Measurements from ENCODE around the gene MYO7A. TPM values are rescaled to one million over a fixed set of nuclear protein-coding genes. Genes with fewer than 3 reads are reported as not detected.
A peak's percentile ranks its signal among the peaks of the same experiment; 100 is the strongest.

MYO7A gene
- total and polyA plus RNA-seq, 2 of the 8 experiments (the other 6 are each of a cell fraction or from before 2014, with no cell fraction given) = 1.5 to 1.9 TPM

DNA sequence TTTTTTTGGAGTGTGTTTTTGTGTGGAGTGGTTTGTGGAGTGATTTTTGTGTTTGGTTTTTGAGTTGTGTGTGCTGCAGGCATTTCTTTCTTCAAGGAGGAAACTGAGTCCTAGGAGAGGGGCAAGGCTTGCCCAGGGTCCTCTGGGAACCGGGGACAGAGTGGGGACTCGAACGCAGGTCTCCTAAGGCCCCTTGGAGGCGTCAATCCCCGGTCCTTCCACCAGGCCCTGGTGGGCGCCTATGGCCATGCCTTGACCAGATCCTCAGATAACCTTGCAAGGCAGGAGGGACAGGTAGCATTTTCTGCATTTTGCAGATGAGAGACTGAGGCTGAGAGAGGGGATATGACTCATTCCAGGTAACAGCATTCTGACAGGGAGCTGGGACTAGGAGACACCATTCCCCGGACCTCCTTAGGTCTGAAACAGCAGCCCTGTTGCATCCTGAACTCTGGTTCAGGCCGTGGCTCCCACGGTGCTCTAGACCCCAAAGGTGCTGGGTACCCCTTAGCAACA lies 39.1 kb downstream of the MYO7A start:
- no peaks in the 10 kb centered on the region for H3K36me3 ChIP-seq (ENCODE audit: control insufficient read depth in 2 of 4, insufficient read depth in 4 of 4, low read length in 3 of 4)
- no peaks in the 10 kb centered on the region for H3K79me1 ChIP-seq (ENCODE audit: low read depth, low read length)
- 0 out of 2 replicates have a peak overlapping the region, but pooled peaks have one; percentile 3 for H4K8ac ChIP-seq (ENCODE audit: extremely low read depth, insufficient read depth, low read length)
- H2BK15ac ChIP-seq (ENCODE audit: low read length) = no peak overlapping the region
- no peak overlapping the region for H3K23ac ChIP-seq (ENCODE audit: insufficient read length)
- no peak overlapping the region for H2BK12ac ChIP-seq (ENCODE audit: low read depth, low read length)
- 91% methylated on average over 9 of the region's 9 CpGs; no CpG with 5 or more reads in 1 of the 2 experiments for WGBS, 2 experiments (ENCODE audit: extremely low coverage in 1 of 2, insufficient coverage in 1 of 2, insufficient read length in 1 of 2, insufficient replicate concordance in 2 of 2, low coverage in 1 of 2, low lambda C conversion rate in 2 of 2, missing lambda C conversion rate in 1 of 2)
- peaks cover 8 to 21% (median 16%) of the 10 kb centered on the region in 4 experiments for H3K4me1 ChIP-seq (replicated peaks in 1 of 4; ENCODE audit: control insufficient read depth in 3 of 4, insufficient read depth in 4 of 4, low read length in 3 of 4)
- no peak for FAIRE-seq
- no peaks in the 10 kb centered on the region for H4K20me1 ChIP-seq (replicated peaks in 1 of 2; ENCODE audit: control insufficient read depth in 1 of 2, insufficient read depth in 2 of 2, low read length in 2 of 2)
- no peak overlapping the region for H2AFZ ChIP-seq (ENCODE audit: low read length)
- ChIA-PET POLR2A (ENCODE audit: partially characterized antibody) (interaction anchor here (1.1 kb wide), 1 partner anchor 8 kb away, joined by 3 read pairs; no protein-coding TSS in a partner anchor), CTCF (ENCODE audit: partially characterized antibody) (interaction anchor here (0.5 to 14.5 kb wide), 10 partner anchors 7 to 559 kb away, joined by 3 to 178 read pairs (median 6); partner anchors contain the start of gene MYO7A)
- H3K9ac ChIP-seq (replicated peaks in 1 of 4; ENCODE audit: extremely low read depth in 1 of 4, low read depth in 3 of 4, low read length in 3 of 4) = no peak overlapping the region
- no peak overlapping the region for H2BK5ac ChIP-seq (ENCODE audit: low read depth, low read length)
- no peak overlapping the region for H3K4me3 ChIP-seq (ENCODE audit: extremely low read depth in 1 of 4, insufficient read depth in 2 of 4, low read depth in 3 of 4, low read length in 4 of 4)
- no peak overlapping the region for H3K56ac ChIP-seq (replicated peaks; ENCODE audit: insufficient read length, low read depth, low read length)
- no peak for DNase-seq (ENCODE audit: low read depth in 1 of 2, low spot score in 2 of 2)
- no peak overlapping the region for H2AK5ac ChIP-seq (ENCODE audit: low read depth, low read length)
- no peak overlapping the region for H2BK20ac ChIP-seq (ENCODE audit: low read length)
- H3K27me3 ChIP-seq (replicated peaks in 1 of 4; ENCODE audit: control insufficient read depth in 3 of 4, extremely low read depth in 1 of 4, insufficient read depth in 3 of 4, low read length in 3 of 4) = no peaks in the 10 kb centered on the region
- no peaks in the 10 kb centered on the region for H3K23me2 ChIP-seq (ENCODE audit: low read depth, low read length)
- no peak overlapping the region for H4K5ac ChIP-seq (ENCODE audit: insufficient read length, low read depth, low read length)
- no peak overlapping the region for H3K4ac ChIP-seq (replicated peaks; ENCODE audit: insufficient read length, low read depth, low read length)
- no peak overlapping the region for H3K27ac ChIP-seq (ENCODE audit: low read depth, low read length)
- no peak overlapping the region for H4K91ac ChIP-seq (replicated peaks; ENCODE audit: insufficient read length, low read length)
- H3K14ac ChIP-seq (ENCODE audit: insufficient read length) = no peak overlapping the region
- no peak overlapping the region for H2BK120ac ChIP-seq (replicated peaks; ENCODE audit: low read depth, low read length)
- H3K9me3 ChIP-seq (ENCODE audit: insufficient read depth in 2 of 2, low read depth in 1 of 2, low read length in 1 of 2) = no peaks in the 10 kb centered on the region
- H3K4me2 ChIP-seq (ENCODE audit: insufficient read depth in 1 of 2, low read depth in 2 of 2, low read length in 2 of 2) = no peak overlapping the region
- no peak overlapping the region for H3K18ac ChIP-seq (ENCODE audit: extremely low read depth, low read length)
- H3K79me2 ChIP-seq (ENCODE audit: control insufficient read depth in 1 of 2, insufficient read depth in 2 of 2, low read length in 2 of 2) = no peaks in the 10 kb centered on the region
- no peak for TF ChIP-seq RNF2 (IDR thresholded peaks at IDR 0.05; ENCODE audit: borderline replicate concordance, low read depth, low read length, missing control alignments, poor library complexity, severe bottlenecking)
- no peak for TF ChIP-seq TAF1 (IDR thresholded peaks at IDR 0.05; ENCODE audit: low read depth, low read length)
- TF ChIP-seq NRF1 (IDR thresholded peaks at IDR 0.05; ENCODE audit: low read depth, low read length) = no peak
- TF ChIP-seq HDAC2 (IDR thresholded peaks at IDR 0.05; ENCODE audit: borderline replicate concordance in 1 of 2, low read depth in 2 of 2, low read length in 2 of 2) = no peak
- no peak for TF ChIP-seq EGR1 (IDR thresholded peaks at IDR 0.05; ENCODE audit: borderline replicate concordance, low read depth, low read length)
- no peak for TF ChIP-seq SIRT6 (IDR thresholded peaks at IDR 0.05; ENCODE audit: low read length)
- no peak for TF ChIP-seq CBX5 (IDR thresholded peaks at IDR 0.05; ENCODE audit: low read depth, low read length)
- TF ChIP-seq, protein P1, sequence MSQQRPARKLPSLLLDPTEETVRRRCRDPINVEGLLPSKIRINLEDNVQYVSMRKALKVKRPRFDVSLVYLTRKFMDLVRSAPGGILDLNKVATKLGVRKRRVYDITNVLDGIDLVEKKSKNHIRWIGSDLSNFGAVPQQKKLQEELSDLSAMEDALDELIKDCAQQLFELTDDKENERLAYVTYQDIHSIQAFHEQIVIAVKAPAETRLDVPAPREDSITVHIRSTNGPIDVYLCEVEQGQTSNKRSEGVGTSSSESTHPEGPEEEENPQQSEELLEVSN (IDR thresholded peaks at IDR 0.05) = no peak
- TF ChIP-seq, protein P2, sequence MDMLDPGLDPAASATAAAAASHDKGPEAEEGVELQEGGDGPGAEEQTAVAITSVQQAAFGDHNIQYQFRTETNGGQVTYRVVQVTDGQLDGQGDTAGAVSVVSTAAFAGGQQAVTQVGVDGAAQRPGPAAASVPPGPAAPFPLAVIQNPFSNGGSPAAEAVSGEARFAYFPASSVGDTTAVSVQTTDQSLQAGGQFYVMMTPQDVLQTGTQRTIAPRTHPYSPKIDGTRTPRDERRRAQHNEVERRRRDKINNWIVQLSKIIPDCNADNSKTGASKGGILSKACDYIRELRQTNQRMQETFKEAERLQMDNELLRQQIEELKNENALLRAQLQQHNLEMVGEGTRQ (IDR thresholded peaks at IDR 0.05; ENCODE audit: low read length) = no peak
- no peak for TF ChIP-seq ZNF274 (IDR thresholded peaks at IDR 0.05; ENCODE audit: borderline replicate concordance, extremely low read depth, low read length)
